Lower leg skin (tissue), 4 donors: ENCODE data around the gene COL4A2. TPM values are rescaled to one million over a fixed set of nuclear protein-coding genes. Genes with fewer than 3 reads are reported as not detected.

Experiments used
- DNase-seq, 2 donors: peaks; one replicate each; pipeline ENCODE4 v3.0.0-alpha.2; 2019; ENCODE audit warnings: low spot score in 2 of 2
- H3K4me3 ChIP-seq: fragments of 200-600 bp; sonication (generic); 2 replicates; pipeline ENCODE4 v1.5.1; 2017; ENCODE audit warnings: mild to moderate bottlenecking, low read depth; ENCODE audit not compliant: poor library complexity, severe bottlenecking
- CTCF ChIP-seq, 3 donors: fragments of 450-650 bp; IDR thresholded peaks; one replicate each; pipeline ENCODE4 v1.5.1; 2016; ENCODE audit warnings: antibody characterized with exemption in 3 of 3, mild to moderate bottlenecking in 3 of 3, moderate library complexity in 2 of 3
- POLR2A ChIP-seq, 2 donors: fragments of 450-650 bp; IDR thresholded peaks; one replicate each; pipeline ENCODE4 v1.6.1; 2016 to 2017; ENCODE audit warnings: antibody characterized with exemption in 2 of 2, mild to moderate bottlenecking in 1 of 2, moderate library complexity in 1 of 2
- WGBS, 2 donors: methylation state at CpG; one replicate each; pipeline ENCODE4 v1.1.5; 2018; 5-methylcytosine and 5-hydroxymethylcytosine counted together
- intact Hi-C: fragments of 100-400 bp; cut with DNase I; formaldehyde crosslinking; loops from one replicate; pipeline ENCODE4 v1.15.0; 2023; ENCODE audit warnings: low total_unique reads
- total RNA-seq, 4 donors: library from RNA; depleted of rRNA; stranded (reverse); fragments of >200 nt; gene quantifications; one replicate each; pipeline ENCODE4 v1.1.0, GENCODE V29; 2016

Gene COL4A2
- total RNA-seq, 4 donors from 2014 or later: 40.8 to 119 (median 58.9) TPM

GRCh38 chr13:110478405-110479214 lies 171.5 kb downstream of the COL4A2 start:
- intact Hi-C loops: no loop called here
- WGBS, 2 donors: 84 to 88% methylated on average over 16 of the region's 16 CpGs
- no peak for DNase-seq
- TF ChIP-seq POLR2A (IDR thresholded peaks at IDR 0.05) (no peak), CTCF (IDR thresholded peaks at IDR 0.05) (no peak)
- no peak overlapping the region for H3K4me3 ChIP-seq

- H3K4me3 ChIP-seq: no peak overlapping the region
- intact Hi-C loops: no loop called here
- DNase-seq: no peak
- no peak for TF ChIP-seq CTCF (IDR thresholded peaks at IDR 0.05)
- WGBS, 2 donors: 72 to 77% methylated on average over 6 of the region's 6 CpGs
These were observed 172.1 kb downstream of the COL4A2 start for GRCh38 chr13:110479215-110479545.

- no peak overlapping the region for H3K4me3 ChIP-seq
- no peak for TF ChIP-seq POLR2A (IDR thresholded peaks at IDR 0.05)
- no peak for TF ChIP-seq CTCF (IDR thresholded peaks at IDR 0.05)
- intact Hi-C loops: no loop called here
- 73 to 79% methylated on average over 11 of the region's 11 CpGs for WGBS, 2 donors
- DNase-seq: no peak
These were observed 172.6 kb downstream of the COL4A2 start for GRCh38 chr13:110479648-110480047.

- intact Hi-C loops: no loop called here
- WGBS, 2 donors: 71 to 86% methylated on average over 3 to 4 of the region's 5 CpGs
- DNase-seq: no peak
- H3K4me3 ChIP-seq: no peak overlapping the region
- no peak for TF ChIP-seq CTCF (IDR thresholded peaks at IDR 0.05)
- TF ChIP-seq POLR2A (IDR thresholded peaks at IDR 0.05): no peak
These were observed 173.1 kb downstream of the COL4A2 start for GRCh38 chr13:110480161-110480560.

GRCh38 chr13:110483386-110483968 lies 176.4 kb downstream of the COL4A2 start:
- DNase-seq: no peak
- TF ChIP-seq POLR2A (IDR thresholded peaks at IDR 0.05) (no peak), CTCF (IDR thresholded peaks at IDR 0.05) (no peak)
- no peak overlapping the region for H3K4me3 ChIP-seq
- intact Hi-C loops: no loop called here
- WGBS, 2 donors: 89 to 90% methylated on average over 13 of the region's 13 CpGs
